Activated CD4-positive, alpha-beta T cell treated with anti-CD3 and anti-CD28 coated beads, Interleukin-2, amount 50 U/mL, for 48 hours (primary cell): ENCODE results near the gene TMEM53.

ENCODE experiments used
- DNase-seq, 2 experiments: peaks; one replicate each; pipeline ENCODE4 v3.0.0-alpha.2; 2020

The TMEM53 gene

GRCh38 chr1:44696789-44697345 is 22.6 kb upstream of the TMEM53 start:
- peak; percentile 24 to 43 for DNase-seq

DNA sequence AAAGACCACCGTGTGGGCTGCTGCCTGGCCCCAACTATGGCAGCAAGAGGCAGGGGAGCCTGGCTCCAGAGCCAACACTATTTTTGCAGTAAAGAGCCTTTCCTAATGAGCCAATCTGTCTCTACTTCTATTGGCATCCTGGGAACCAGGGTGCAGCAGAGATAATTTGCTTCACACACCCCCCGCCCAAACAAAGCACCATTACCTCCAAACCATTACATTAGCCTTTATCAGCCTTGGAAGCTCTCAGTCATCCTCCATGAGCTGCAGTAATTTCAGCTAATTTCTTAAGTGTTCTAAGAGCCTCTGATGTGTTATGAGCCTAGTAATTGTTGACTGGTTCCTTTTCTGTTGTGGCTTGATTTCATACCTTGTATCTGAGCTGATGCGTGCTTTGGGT is 21.8 kb upstream of the TMEM53 start:
- DNase-seq, result no peak

GRCh38 chr1:44695671-44696070 is 21.4 kb upstream of the TMEM53 start:
- DNase-seq, result no peak

- no peak for DNase-seq
Observed at GRCh38 chr1:44694863-44695478, 20.7 kb upstream of the TMEM53 start.

GRCh38 chr1:44693900-44694299 is 19.6 kb upstream of the TMEM53 start:
- no peak for DNase-seq

DNA sequence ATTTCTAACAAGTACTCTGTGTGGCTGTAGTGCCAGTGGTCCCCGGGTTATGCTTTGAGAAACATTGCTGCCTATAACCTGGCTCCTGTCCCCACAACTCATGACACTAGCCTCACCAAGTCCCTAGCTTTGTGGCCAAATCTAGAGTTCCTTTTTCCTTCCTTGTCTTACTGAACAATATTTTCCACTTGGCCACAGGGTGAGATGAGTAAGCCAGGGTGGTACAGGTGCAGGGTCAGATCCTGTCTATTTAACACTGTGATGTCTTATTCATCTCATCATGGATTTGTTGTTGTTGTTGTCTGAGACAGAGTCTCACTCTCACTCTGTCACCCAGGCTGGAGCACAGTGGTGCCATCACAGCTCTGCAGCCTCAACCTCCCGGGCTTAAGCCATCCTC is 18.9 kb upstream of the TMEM53 start:
- no peak for DNase-seq

DNA sequence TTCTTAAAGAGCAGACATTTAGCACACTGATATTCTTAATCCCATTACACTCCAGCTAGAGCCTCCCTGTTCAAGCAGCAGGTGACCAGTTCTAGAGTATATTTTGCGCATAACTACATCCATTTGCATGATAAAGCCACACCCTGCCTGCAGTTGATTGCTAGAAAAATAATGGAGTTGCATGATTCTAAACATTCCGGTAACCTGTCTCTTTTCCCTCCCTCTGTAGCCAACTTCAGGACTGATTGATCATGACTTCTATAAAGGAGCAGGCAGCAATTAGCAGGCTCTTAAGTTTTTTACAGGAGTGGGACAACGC is 15.1 kb upstream of the TMEM53 start:
- no peak for DNase-seq

GRCh38 chr1:44688760-44689446 is 14.6 kb upstream of the TMEM53 start:
- DNase-seq, result no peak

- DNase-seq, result no peak
Observed at GRCh38 chr1:44685881-44686280, 11.6 kb upstream of the TMEM53 start.

- no peak for DNase-seq
Observed at GRCh38 chr1:44685218-44685617, 10.9 kb upstream of the TMEM53 start.

DNA sequence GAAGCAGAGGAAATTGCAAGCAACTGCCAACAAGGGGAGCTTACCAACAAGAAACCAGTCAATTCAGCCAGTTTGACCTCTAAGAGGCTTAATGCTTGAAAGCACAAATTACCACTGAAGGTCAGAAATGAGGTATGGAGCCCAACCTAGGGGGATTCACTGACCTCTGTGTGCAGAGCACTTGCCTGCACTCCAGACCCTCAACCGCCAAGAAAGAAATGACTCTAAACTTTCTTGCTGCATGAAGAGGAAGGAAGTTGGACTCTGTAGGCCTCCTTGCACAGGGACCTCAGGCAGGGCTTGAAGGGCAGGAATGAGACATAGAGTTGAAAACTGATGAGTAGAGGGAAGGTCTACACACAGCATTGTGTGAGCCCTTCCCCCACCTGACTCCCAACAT is 10.2 kb upstream of the TMEM53 start:
- DNase-seq, result no peak

- no peak for DNase-seq
Observed at GRCh38 chr1:44682883-44683265, 8.6 kb upstream of the TMEM53 start.

DNA sequence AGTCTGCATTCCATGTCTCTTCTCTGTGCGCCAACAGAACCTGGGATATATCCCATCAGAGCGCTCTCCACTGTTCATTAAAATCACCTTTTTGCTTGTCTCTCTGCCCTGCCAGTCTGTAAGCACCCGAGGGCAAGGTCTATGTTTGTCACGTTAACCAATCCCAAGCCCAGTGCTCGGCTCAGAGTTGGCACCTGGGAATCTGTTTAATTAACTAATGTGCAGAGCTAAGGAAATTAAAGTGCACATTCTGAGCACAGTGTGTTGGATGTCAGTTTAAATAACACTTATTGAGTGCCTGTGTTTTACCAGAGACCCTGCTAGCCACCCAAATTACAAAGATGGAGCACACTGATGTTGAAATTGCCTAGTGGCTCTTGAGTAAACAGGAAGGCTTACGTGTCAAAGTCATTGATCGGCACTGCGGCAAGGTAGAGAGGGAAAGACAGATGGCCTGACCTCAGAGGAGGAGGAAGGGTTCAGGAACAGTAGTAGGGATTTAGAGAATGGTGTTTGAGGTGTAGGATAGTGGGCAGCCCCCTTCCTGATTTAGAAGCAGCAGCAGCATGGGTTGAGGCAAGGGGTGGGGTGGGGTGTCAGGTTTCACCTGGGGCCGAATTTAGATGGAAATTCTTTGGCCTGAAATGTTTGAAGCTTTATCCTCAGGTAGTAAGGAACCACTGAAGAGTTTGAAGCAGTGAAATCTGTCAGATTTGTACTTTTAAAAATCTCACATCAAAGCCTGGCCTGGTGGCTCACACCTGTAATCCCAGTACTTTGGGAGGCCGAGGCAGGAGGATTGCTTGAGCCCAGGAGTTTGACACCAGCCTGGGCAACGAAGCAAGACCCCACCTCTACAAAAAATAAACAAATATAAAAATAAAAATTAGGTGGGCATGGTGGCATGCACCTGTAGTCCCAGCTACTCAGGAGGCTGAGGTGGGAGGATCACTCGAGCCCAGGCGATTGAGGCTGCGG is 7.9 kb upstream of the TMEM53 start:
- no peak for DNase-seq

DNA sequence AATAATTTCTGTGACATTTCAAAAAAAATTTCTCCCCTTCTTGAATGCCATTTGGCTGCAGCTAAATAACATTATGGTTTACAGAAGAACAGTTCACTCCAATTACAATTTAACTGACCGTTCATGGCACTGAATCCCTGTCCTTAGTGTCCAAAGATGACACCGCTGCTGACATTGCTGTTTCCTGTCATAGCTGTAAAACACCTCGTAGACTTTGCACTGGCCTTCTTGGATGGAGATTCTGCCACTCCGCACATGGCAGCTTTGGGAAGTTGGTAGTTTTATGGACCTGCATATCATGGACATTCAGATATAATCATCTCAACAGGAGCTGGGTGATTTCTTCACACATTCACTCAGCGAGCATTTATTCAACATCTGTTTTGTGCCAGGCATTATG is 5.2 kb upstream of the TMEM53 start:
- no peak for DNase-seq

- no peak for DNase-seq
Observed at GRCh38 chr1:44678626-44679025, 4.3 kb upstream of the TMEM53 start.

DNA sequence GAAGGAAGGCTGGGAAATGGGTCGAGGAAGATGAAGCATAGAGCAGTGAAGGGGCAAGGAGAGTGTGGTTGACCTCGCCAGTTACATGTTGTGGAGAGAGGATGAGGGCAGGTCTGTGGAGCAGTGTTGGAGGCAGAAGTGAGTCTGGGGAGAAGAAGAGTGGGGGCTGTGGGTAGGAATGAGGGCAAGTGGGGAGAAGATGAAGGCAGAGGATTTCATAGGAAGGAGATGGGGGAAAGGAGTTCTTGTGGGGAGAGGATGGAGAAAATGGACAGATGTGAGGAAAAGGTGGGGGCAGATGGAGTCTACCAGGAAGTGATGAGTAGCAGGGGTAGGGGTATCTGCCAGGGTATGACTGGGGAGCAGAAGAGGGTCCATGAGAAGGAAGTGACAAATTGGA is 3.8 kb upstream of the TMEM53 start:
- no peak for DNase-seq

DNA sequence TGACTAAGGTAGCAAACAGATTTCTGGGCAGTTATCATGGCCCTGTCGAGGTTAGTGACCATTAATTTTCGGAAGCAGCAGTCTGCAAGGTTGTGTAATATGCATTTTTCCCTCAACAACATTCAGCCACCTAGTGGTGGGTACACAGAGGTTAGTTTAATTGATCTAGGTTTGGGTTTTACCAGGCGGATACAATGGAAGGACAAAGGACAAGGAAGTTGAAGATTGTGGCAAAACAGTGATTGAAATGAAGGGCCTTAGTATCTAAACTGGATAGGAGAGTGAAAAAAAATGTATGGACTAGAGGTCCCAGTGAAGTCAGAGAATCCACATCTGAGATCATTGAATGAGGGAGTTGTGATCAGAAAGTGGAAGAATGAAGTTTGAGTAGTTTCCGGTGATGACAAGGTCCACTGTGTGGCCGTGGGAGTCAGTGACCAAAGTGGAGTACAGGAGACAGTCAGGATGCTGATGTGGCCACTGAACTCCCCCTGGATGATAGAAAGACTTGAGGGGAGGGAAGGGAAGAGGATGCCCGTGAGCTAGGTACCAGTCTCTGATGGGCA is 3.0 kb upstream of the TMEM53 start:
- DNase-seq, result no peak

DNA sequence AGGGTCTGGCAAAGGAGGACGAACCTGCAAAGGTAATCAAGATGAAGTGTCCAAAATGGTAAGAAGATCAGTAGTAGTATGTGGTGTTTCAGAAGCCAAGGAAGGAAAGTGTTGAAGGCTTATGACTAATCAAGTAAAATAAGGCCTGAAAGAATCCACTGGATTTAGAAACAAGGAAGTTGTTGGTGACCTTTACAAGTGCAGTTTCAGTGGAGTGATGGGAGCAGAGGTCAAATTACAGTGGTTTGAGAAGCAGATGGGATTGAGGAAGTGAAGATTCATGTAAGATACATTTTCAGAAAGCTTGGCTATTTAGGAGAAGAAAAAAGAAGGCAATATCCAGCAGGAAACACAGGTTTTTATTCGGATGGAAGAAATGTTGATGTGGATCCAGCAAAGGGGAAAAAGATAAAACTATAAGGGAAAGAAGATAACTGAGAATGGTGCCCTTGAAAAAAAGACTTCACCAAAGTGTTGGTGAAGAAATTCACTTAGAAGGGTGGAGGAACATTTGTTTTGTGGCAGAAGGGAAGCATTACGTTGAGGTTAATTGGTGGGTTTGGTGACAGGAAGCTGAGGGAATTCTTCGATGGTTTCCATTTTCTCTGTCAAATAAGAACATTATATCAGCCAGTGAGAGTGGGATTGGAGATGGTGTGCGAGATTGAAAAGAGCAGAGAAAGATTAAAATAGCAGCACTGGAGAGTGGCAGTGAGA is 2.4 kb upstream of the TMEM53 start:
- no peak for DNase-seq

- DNase-seq, result no peak
Observed at GRCh38 chr1:44675186-44675585, 905 bp upstream of the TMEM53 start.

GRCh38 chr1:44673675-44674112 is 587 bp downstream of the TMEM53 start:
- no peak for DNase-seq

DNA sequence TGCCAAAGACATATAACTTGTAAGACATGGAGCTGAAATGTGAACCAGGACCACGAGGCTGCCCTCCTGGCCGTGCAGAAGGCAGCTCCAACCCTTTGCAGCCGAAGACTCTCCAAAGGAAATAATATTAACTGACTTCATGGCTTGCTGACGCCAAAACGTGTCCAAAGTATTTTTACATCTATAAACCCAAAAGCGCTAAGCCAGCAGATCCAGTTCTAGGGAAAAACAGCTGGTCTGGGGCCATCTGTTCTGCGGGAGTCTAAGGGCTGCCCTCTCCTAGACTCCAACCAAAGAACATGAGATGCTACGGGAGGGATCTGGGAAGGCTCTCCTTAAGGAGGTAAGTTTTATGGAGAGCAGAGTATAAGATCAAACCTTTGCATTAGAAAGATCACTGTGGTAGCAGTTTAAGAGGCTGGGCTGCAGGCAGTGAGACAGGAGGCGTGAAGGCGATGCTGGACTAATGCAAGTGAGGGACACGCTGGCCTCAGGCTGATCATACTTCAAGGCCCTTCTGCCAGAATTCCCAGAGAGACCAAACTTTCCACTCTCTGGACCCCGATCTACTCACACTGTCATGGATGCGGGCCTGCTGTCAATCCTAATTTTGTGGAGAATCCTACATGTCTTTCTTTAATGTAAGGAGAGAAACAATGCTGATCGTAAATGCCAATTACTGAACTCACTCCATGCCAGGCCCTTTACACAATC is 1.2 kb downstream of the TMEM53 start:
- DNase-seq, result no peak
